22Rv1 (cell line): ENCODE data around the gene FAM50B.

ENCODE experiments used
- H3K27ac ChIP-seq: fragments of 450-650 bp; 2 replicates; pipeline ENCODE4 v1.5.1; 2017
- CTCF ChIP-seq: fragments of 450-650 bp; IDR thresholded peaks from 2 replicates; pipeline ENCODE4 v1.5.1; 2017; ENCODE audit warnings: mild to moderate bottlenecking
- ZFX ChIP-seq: fragments of 450-650 bp; IDR thresholded peaks from 2 replicates; pipeline ENCODE4 v1.6.1; 2017; ENCODE audit warnings: antibody characterized with exemption, borderline replicate concordance

FAM50B gene

GRCh38 chr6:3822747-3823445, 26.3 kb upstream of the FAM50B start:
- no peak overlapping the region for H3K27ac ChIP-seq

GRCh38 chr6:3823671-3824070, 25.5 kb upstream of the FAM50B start:
- H3K27ac ChIP-seq: no peak overlapping the region
- TF ChIP-seq ZFX (no peak), CTCF (no peak)

More at GRCh38 chr6:3822747-3823445, 26.3 kb upstream of the FAM50B start:
- TF ChIP-seq ZFX (no peak), CTCF (no peak)

GRCh38 chr6:3825331-3825831, 23.8 kb upstream of the FAM50B start:
- no peak overlapping the region for H3K27ac ChIP-seq
- no peak for TF ChIP-seq ZFX

- no peak for TF ChIP-seq CTCF
- no peak for TF ChIP-seq ZFX
- H3K27ac ChIP-seq: no peak overlapping the region
Observed at GRCh38 chr6:3825851-3826581, 23.2 kb upstream of the FAM50B start.

- no peak for TF ChIP-seq CTCF
- no peak for TF ChIP-seq ZFX
- no peak overlapping the region for H3K27ac ChIP-seq
Observed at GRCh38 chr6:3829285-3829684, 19.9 kb upstream of the FAM50B start.

- TF ChIP-seq CTCF (no peak), ZFX (no peak)
- no peak overlapping the region for H3K27ac ChIP-seq
Observed at GRCh38 chr6:3830806-3831205, 18.4 kb upstream of the FAM50B start.

GRCh38 chr6:3831761-3832530, 17.2 kb upstream of the FAM50B start:
- TF ChIP-seq ZFX (no peak), CTCF (no peak)
- no peak overlapping the region for H3K27ac ChIP-seq
